ENCODE measurements around the gene NTF3.

- no peak for TF ChIP-seq CTCF (IDR thresholded peaks at IDR 0.05)
- TF ChIP-seq POLR2AphosphoS5 (IDR thresholded peaks at IDR 0.05) = no peak
- TF ChIP-seq POLR2A (IDR thresholded peaks at IDR 0.05) = no peak
Observed at GRCh38 chr12:5473783-5474116, 41.8 kb downstream of the NTF3 start.
